ENCODE results near the gene CLEC9A. TPM values are rescaled to one million over a fixed set of nuclear protein-coding genes. Genes with fewer than 3 reads are reported as not detected.

The CLEC9A gene
- total and polyA plus RNA-seq, 12 donors = 0.07 to 0.23 (median 0.14) TPM; not detected in 7

DNA sequence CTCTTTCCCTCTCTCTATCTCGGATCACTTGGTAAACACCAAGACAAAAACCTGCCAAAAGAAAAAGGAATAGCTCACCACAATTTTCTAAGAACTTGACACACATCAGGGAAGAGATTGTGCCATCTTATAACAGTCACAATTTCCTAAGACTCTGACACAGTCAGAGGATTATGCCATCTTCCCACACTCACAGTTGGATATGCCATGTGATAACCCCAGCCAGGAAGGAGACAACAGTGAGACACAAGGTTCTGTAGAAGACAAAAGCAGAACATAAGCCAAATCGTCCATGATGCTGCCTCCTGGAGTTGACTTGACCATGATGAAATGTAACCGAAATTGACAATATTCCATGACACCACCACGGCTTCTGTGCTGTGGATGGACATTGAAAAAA is 2.8 kb upstream of the CLEC9A start:
- TF ChIP-seq, protein P1, sequence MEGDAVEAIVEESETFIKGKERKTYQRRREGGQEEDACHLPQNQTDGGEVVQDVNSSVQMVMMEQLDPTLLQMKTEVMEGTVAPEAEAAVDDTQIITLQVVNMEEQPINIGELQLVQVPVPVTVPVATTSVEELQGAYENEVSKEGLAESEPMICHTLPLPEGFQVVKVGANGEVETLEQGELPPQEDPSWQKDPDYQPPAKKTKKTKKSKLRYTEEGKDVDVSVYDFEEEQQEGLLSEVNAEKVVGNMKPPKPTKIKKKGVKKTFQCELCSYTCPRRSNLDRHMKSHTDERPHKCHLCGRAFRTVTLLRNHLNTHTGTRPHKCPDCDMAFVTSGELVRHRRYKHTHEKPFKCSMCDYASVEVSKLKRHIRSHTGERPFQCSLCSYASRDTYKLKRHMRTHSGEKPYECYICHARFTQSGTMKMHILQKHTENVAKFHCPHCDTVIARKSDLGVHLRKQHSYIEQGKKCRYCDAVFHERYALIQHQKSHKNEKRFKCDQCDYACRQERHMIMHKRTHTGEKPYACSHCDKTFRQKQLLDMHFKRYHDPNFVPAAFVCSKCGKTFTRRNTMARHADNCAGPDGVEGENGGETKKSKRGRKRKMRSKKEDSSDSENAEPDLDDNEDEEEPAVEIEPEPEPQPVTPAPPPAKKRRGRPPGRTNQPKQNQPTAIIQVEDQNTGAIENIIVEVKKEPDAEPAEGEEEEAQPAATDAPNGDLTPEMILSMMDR (IDR thresholded peaks at IDR 0.05) = no peak
- no peak for TF ChIP-seq POLR2A (IDR thresholded peaks at IDR 0.05)
- WGBS, 4 donors = 45 to 57% (median 48%) methylated on average over 4 of the region's 4 CpGs
- DNase-seq = peak in 3 of 7 donors; percentile 25 to 45 (median 32)
- Histone ChIP-seq H3K4me1 (replicated peaks in 1 of 2) (no peaks in the 10 kb centered on the region), H3K9me3 (replicated peaks in 1 of 3) (no peaks in the 10 kb centered on the region), H3K36me3 (replicated peaks in 1 of 2) (no peaks in the 10 kb centered on the region), H3K27me3 (no peaks in the 10 kb centered on the region), H3K27ac (peak overlapping the region in 1 of 5 donors; percentile 55), H3K4me3 (no peak overlapping the region)
- intact Hi-C loops (cut with DNase I) = no loop called here

DNA sequence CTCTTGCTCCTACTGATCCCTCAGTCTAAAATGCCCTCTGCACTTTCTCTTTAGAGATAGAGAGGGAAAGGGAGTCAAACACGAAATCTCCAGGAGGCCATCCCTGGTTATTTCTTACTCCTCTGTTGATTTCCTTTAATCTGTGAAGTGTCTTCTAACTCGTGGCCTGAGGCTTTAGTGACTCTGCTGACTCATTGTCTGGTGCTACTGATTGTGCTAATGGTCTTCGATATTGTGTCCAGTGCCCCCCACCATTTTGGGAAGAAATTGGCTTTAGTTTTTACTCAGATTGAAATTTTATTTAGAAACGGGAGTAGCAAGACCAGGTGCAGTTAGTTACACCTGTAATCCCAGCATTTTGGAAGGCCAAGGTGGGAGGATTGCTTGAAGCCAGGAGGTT is 839 bp downstream of the CLEC9A start:
- no peak for DNase-seq
- no peaks in the 10 kb centered on the region for H3K27me3 ChIP-seq
- intact Hi-C loops (cut with DNase I) = loop anchor here in 1 of 2 donors (10.0 kb wide), 1 partner anchor 103 kb away; the partner anchor contains the start of gene CLEC7A
- H3K9me3 ChIP-seq (replicated peaks in 1 of 3) = no peaks in the 10 kb centered on the region
- H3K27ac ChIP-seq = no peak overlapping the region
- no peak overlapping the region for H3K4me3 ChIP-seq
- H3K36me3 ChIP-seq (replicated peaks in 1 of 2) = no peaks in the 10 kb centered on the region
- TF ChIP-seq, protein P1 (IDR thresholded peaks at IDR 0.05) = no peak
- TF ChIP-seq POLR2A (IDR thresholded peaks at IDR 0.05) = no peak
- WGBS, 4 donors = 56 to 64% (median 59%) methylated on average over 4 of the region's 4 CpGs
- no peaks in the 10 kb centered on the region for H3K4me1 ChIP-seq (replicated peaks in 1 of 2)

DNA sequence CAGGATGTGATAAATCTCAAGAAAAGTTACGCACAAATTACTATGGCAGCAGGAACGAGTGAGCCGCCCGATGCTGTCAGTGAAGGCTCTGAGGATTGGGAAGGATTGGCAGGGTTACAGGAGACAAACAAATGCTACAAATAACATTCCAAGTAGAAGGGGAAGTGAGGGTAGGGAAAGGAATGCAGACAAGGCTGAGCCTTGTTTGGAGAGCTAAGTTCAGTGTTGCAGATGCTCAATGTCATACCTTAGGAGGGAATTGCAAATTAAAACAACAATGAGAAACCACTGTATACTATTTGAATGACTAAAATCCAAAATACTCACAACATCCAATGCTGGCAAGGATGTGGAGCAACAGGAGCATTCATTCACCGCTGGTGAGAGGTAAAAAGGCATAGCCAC is 1.3 kb downstream of the CLEC9A start:
- H3K27me3 ChIP-seq = no peaks in the 10 kb centered on the region
- H3K9me3 ChIP-seq (replicated peaks in 1 of 3) = no peaks in the 10 kb centered on the region
- no peak overlapping the region for H3K27ac ChIP-seq
- DNase-seq = no peak
- no peaks in the 10 kb centered on the region for H3K36me3 ChIP-seq (replicated peaks in 1 of 2)
- no peaks in the 10 kb centered on the region for H3K4me1 ChIP-seq (replicated peaks in 1 of 2)
- 57 to 73% (median 67%) methylated on average over 5 of the region's 5 CpGs for WGBS, 4 donors
- H3K4me3 ChIP-seq = no peak overlapping the region
- intact Hi-C loops (cut with DNase I) = loop anchor here in 1 of 2 donors (10.0 kb wide), 1 partner anchor 103 kb away; the partner anchor contains the start of gene CLEC7A
- TF ChIP-seq POLR2A (IDR thresholded peaks at IDR 0.05) = no peak
- TF ChIP-seq, protein P1 (IDR thresholded peaks at IDR 0.05) = no peak

DNA sequence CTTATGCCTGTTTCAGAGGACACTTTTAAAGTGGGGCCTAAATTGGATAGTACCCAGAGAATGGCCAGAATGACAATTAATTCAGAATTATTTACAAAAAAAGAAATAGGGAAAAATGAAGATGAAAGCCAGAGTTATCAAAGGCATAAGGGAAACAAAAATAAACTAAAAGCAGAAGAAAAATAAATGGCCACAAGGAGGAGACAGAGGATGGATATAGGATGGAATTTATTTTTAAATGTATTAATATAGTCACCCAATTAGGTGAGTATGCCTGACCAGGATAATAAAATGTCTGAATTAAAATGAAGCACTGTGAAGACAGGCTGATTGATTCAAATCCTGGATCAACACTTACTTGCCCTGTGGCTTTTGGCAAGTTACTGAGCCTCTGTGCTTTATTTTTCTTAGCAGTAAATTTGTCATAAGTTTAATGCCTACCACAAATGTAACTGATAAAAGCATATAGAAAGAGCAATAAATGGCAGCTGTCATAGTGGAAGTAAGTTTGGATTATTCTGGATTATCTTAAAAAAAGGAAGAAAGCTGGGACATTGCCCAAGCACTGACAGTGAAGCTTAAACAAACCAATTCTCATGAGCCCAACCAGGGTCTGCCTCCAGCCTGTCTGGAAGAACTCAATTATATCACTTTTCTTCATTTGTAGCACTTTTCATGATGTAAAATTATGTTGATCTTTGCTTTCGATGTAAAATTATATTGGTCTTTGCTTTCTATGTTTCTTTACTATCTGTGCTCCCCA is 3.5 kb downstream of the CLEC9A start:
- Histone ChIP-seq H3K9me3 (replicated peaks in 1 of 3) (no peaks in the 10 kb centered on the region), H3K4me1 (replicated peaks in 1 of 2) (no peaks in the 10 kb centered on the region), H3K4me3 (no peak overlapping the region), H3K36me3 (replicated peaks in 1 of 2) (no peaks in the 10 kb centered on the region), H3K27ac (no peak overlapping the region), H3K27me3 (no peaks in the 10 kb centered on the region)
- intact Hi-C loops (cut with DNase I) = loop anchor here in 1 of 2 donors (10.0 kb wide), 1 partner anchor 101 kb away; the partner anchor contains the start of gene CLEC7A
- peak in 1 of 7 donors; percentile 15 for DNase-seq
- WGBS, 4 donors = 46 to 59% (median 55%) methylated on average over 1 of the region's 1 CpG
- no peak for TF ChIP-seq POLR2A (IDR thresholded peaks at IDR 0.05)
- TF ChIP-seq, protein P1 (IDR thresholded peaks at IDR 0.05) = peak; percentile 19 to 72 (median 48)
